Measurements from ENCODE around the gene ZDHHC7.

Gene ZDHHC7

DNA sequence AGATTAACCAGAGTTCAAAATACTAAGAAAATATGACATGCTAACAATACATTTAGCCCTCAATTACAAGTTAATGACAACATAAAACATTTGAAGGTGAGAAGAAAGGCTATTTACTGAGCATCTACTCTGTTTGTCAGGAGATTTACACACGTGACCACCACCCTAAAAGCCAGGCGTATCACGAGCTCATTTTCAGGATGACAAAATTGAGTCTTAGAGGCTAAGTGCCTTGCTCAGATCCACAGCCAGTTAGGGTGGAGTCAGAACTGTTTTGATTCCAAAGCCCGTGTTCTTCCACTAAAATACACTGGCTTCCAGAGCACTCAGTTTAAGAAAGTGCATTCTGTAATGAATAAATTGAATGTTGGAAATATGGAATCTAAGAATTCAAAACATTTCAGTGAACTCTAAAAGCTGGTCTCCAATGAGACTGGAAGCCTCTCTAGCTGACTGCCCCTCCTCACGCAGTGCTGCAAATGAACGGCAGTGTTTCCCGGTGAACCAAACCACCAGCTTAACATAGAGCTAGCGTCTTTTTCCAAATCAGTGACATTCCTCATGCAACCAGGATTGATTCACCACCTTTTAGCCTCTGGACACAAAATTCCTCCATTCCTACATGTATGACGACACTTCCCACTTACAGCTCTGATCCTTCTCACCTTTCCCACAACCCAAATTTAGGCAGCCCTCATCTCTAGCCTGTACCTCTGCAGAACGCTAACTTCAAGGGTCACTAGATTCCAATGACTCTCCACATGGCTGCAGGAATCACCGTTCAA, 5.9 kb downstream of the ZDHHC7 start:
- no peak overlapping the region for H3K4me3 ChIP-seq (ENCODE audit: low read length)
- TF ChIP-seq, protein P1, sequence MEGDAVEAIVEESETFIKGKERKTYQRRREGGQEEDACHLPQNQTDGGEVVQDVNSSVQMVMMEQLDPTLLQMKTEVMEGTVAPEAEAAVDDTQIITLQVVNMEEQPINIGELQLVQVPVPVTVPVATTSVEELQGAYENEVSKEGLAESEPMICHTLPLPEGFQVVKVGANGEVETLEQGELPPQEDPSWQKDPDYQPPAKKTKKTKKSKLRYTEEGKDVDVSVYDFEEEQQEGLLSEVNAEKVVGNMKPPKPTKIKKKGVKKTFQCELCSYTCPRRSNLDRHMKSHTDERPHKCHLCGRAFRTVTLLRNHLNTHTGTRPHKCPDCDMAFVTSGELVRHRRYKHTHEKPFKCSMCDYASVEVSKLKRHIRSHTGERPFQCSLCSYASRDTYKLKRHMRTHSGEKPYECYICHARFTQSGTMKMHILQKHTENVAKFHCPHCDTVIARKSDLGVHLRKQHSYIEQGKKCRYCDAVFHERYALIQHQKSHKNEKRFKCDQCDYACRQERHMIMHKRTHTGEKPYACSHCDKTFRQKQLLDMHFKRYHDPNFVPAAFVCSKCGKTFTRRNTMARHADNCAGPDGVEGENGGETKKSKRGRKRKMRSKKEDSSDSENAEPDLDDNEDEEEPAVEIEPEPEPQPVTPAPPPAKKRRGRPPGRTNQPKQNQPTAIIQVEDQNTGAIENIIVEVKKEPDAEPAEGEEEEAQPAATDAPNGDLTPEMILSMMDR (IDR thresholded peaks at IDR 0.05; ENCODE audit: low read depth, low read length, poor library complexity, severe bottlenecking), result no peak
- no peak for TF ChIP-seq EZH2phosphoT487 (IDR thresholded peaks at IDR 0.05; ENCODE audit: borderline replicate concordance, low read length)
- no peaks in the 10 kb centered on the region for H3K27me3 ChIP-seq (ENCODE audit: control insufficient read depth, low read length)
- H4K20me1 ChIP-seq (ENCODE audit: control insufficient read depth, insufficient read depth, low read depth, low read length), result peaks cover 13% of the 10 kb centered on the region; the same call in 1 of the 2 replicates
- peaks cover 16% of the 10 kb centered on the region for H3K4me1 ChIP-seq (ENCODE audit: control insufficient read depth, low read length)
- peaks cover 96% of the 10 kb centered on the region for H3K79me2 ChIP-seq (ENCODE audit: control insufficient read depth, low read length)
- H3K9me2 ChIP-seq (replicated peaks; ENCODE audit: control insufficient read depth, low read length), result no peaks in the 10 kb centered on the region
- no peak overlapping the region for H3K4me2 ChIP-seq (ENCODE audit: low read length)
- no peaks in the 10 kb centered on the region for H3K9me3 ChIP-seq (ENCODE audit: control insufficient read depth, insufficient read depth, low read length)
- H3K27ac ChIP-seq (ENCODE audit: low read depth, low read length), result no peak overlapping the region
- peaks cover 4% of the 10 kb centered on the region; the same call in 1 of the 2 replicates for H3K36me3 ChIP-seq (ENCODE audit: control insufficient read depth, low read length)
- H3F3A ChIP-seq (ENCODE audit: control insufficient read depth, insufficient read depth), result no peaks in the 10 kb centered on the region

DNA sequence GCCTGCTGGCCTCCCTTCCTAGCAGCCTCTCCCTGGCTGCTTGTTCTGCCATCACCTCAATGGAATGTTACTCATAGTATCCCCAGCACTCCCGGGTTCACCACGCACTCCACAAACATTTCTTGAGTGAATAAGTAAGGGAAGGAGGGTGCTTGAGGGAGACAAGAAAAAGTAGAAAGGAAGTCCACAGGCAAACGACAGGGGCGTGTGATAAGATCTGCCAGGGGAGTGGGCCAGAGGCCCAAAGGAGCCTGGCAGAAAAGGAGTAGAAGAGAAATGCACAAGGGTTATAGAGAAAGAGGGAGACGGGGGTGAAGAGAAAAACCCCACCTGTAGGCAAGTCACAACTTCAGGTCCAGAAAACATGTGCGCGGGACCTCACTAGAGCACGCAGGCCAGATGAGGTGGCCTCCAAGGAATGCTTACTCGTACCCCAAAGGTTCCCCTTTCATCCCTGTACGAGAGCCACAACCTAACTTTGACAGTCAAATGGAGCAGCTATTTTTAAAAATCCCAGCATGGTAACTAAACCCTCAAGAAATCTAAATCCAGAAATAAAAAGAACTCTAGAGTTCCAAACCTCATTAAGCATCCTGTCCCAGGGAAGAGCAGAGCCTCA, 6.6 kb downstream of the ZDHHC7 start:
- Histone ChIP-seq H3K9me2 (replicated peaks; ENCODE audit: control insufficient read depth, low read length) (no peaks in the 10 kb centered on the region), H3K36me3 (ENCODE audit: control insufficient read depth, low read length) (peaks cover 4% of the 10 kb centered on the region; the same call in 1 of the 2 replicates), H3K9me3 (ENCODE audit: control insufficient read depth, insufficient read depth, low read length) (no peaks in the 10 kb centered on the region), H3K4me1 (ENCODE audit: control insufficient read depth, low read length) (peaks cover 9% of the 10 kb centered on the region), H3F3A (ENCODE audit: control insufficient read depth, insufficient read depth) (no peaks in the 10 kb centered on the region), H3K27ac (ENCODE audit: low read depth, low read length) (no peak overlapping the region), H4K20me1 (ENCODE audit: control insufficient read depth, insufficient read depth, low read depth, low read length) (peaks cover 13% of the 10 kb centered on the region; the same call in 1 of the 2 replicates), H3K27me3 (ENCODE audit: control insufficient read depth, low read length) (no peaks in the 10 kb centered on the region), H3K4me3 (ENCODE audit: low read length) (no peak overlapping the region), H3K4me2 (ENCODE audit: low read length) (no peak overlapping the region), H3K79me2 (ENCODE audit: control insufficient read depth, low read length) (peaks cover 96% of the 10 kb centered on the region)
- TF ChIP-seq, protein P1 (IDR thresholded peaks at IDR 0.05; ENCODE audit: low read depth, low read length, poor library complexity, severe bottlenecking), result no peak
- TF ChIP-seq EZH2phosphoT487 (IDR thresholded peaks at IDR 0.05; ENCODE audit: borderline replicate concordance, low read length), result no peak

DNA sequence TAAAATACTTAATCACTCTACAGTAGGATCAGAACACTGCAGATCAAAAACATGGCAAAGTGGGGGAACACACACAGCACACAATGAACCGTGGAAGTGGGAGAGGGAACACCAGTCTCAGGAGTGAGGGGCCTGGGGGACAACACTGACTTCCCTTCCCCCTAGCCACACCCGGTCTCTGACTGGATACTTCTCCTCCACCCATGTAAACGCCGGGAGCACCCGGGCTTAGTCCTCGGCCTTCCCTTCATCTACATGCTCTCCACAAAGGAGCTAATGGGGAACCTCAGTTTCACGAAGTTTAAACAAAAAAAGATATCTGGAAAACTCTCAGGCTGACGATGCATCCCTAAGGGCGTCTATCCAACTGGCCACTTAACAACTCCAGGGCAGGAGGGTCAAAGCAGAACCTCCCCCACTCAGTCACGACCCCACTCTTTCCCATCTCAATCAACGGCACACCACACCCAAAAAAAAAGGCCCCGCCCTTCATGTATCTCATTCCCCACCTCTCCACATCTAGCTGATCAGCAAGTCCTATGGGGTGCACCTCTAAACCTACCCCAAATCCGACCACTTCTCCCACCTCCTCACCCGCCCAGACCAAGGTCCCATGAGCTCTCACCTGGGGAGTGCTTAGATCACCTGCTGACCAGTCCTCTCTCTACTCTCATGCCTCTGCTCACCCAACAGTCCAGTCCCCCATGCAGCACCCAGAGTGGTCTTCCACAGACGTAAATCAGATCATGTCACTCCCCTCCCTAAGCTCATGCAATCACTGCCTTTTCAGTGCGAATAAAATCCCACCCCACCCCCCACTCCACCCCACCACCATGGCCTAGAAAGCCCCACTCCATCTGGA, 7.4 kb downstream of the ZDHHC7 start:
- peaks cover 4% of the 10 kb centered on the region; the same call in 1 of the 2 replicates for H3K36me3 ChIP-seq (ENCODE audit: control insufficient read depth, low read length)

More for the DNA sequence above, 7.4 kb downstream of the ZDHHC7 start:
- H3K9me2 ChIP-seq (replicated peaks; ENCODE audit: control insufficient read depth, low read length), result no peaks in the 10 kb centered on the region
- no peaks in the 10 kb centered on the region for H3K27me3 ChIP-seq (ENCODE audit: control insufficient read depth, low read length)
- H3F3A ChIP-seq (ENCODE audit: control insufficient read depth, insufficient read depth), result no peaks in the 10 kb centered on the region
- no peaks in the 10 kb centered on the region for H3K9me3 ChIP-seq (ENCODE audit: control insufficient read depth, insufficient read depth, low read length)
- peaks cover 9% of the 10 kb centered on the region for H3K4me1 ChIP-seq (ENCODE audit: control insufficient read depth, low read length)
- no peak overlapping the region for H3K4me3 ChIP-seq (ENCODE audit: low read length)
- H3K4me2 ChIP-seq (ENCODE audit: low read length), result no peak overlapping the region
- H4K20me1 ChIP-seq (ENCODE audit: control insufficient read depth, insufficient read depth, low read depth, low read length), result peaks cover 13% of the 10 kb centered on the region; the same call in 1 of the 2 replicates
- no peak overlapping the region for H3K27ac ChIP-seq (ENCODE audit: low read depth, low read length)
- peaks cover 96% of the 10 kb centered on the region for H3K79me2 ChIP-seq (ENCODE audit: control insufficient read depth, low read length)
- no peak for TF ChIP-seq EZH2phosphoT487 (IDR thresholded peaks at IDR 0.05; ENCODE audit: borderline replicate concordance, low read length)
- TF ChIP-seq, protein P1 (IDR thresholded peaks at IDR 0.05; ENCODE audit: low read depth, low read length, poor library complexity, severe bottlenecking), result no peak

Measured in DOHH2 (cell line).